ENCODE data around the gene TPP1. TPM values are rescaled to one million over a fixed set of nuclear protein-coding genes. Genes with fewer than 3 reads are reported as not detected.
A peak's percentile ranks its signal among the peaks of the same experiment; 100 is the strongest.

The TPP1 gene
- polyA plus RNA-seq, 3 donors = 218 to 359 (median 271) TPM

DNA sequence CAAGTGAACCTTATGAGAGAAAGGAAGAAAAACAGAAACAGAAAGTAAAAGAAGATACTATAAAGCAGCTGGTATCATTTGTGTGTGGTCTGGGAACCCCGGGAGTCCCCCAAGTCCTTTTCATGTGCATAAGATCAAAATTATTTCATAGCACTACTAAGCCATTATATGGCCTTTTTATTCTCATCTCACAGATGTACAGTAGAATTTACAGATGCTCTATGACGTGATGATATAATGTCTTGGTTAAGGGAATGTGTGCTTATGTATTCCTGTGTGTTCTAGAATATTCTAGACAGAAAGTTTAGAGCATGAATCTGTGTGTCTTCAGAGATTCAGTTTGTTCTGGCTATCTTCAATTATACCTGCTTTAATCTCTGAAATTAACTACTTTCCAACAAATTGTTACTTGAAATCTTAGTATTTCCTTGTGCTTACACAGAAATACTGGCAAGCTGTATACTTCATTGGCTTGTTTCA, 8.6 kb upstream of the TPP1 start:
- Mint-ChIP-seq H3K4me3 (peak overlapping the region in 1 of 2 donors; percentile 39), H3K27me3 (ENCODE audit: low read depth in 3 of 3) (peaks cover 0 to 2% (median 0%) of the 10 kb centered on the region in 3 donors), H3K36me3 (no peaks in the 10 kb centered on the region), H3K4me1 (peaks cover 7% of the 10 kb centered on the region), H3K9me3 (peaks cover 0 to 9% (median 0%) of the 10 kb centered on the region in 7 donors), H3K27ac (no peak overlapping the region)
- WGBS (ENCODE audit: insufficient coverage) = no CpG with 5 or more reads among the region's 2 CpGs
- intact Hi-C loops (cut with micrococcal nuclease) = no loop called here
- no peak for DNase-seq
- no peak overlapping the region for H3K4me3 ChIP-seq (replicated peaks in 1 of 3; ENCODE audit: low read depth in 2 of 3, low read length in 3 of 3)
- H3K79me2 ChIP-seq (ENCODE audit: insufficient read depth, low read length) = no peaks in the 10 kb centered on the region
- H3K36me3 ChIP-seq (replicated peaks in 1 of 2; ENCODE audit: control insufficient read depth in 1 of 2, insufficient read depth in 2 of 2, low read length in 2 of 2) = no peaks in the 10 kb centered on the region
- peaks cover 6 to 9% of the 10 kb centered on the region in 2 donors for H3K4me1 ChIP-seq (ENCODE audit: control insufficient read depth in 1 of 2, insufficient read depth in 2 of 2, low read length in 2 of 2)
- no peak overlapping the region for H3K4me2 ChIP-seq (replicated peaks; ENCODE audit: extremely low read depth, low read length, poor library complexity, severe bottlenecking)
- no peak for TF ChIP-seq CTCF (IDR thresholded peaks at IDR 0.05)
- no peaks in the 10 kb centered on the region for H3K27me3 ChIP-seq (ENCODE audit: control insufficient read depth in 2 of 2, insufficient read depth in 2 of 2, low read length in 2 of 2)
- H2AFZ ChIP-seq (ENCODE audit: insufficient read depth, low read depth, low read length, poor library complexity, severe bottlenecking) = no peak overlapping the region
- H3K27ac ChIP-seq (ENCODE audit: low read depth in 1 of 2, low read length in 2 of 2) = no peak overlapping the region
- no peaks in the 10 kb centered on the region for H3K9me3 ChIP-seq (replicated peaks in 1 of 2; ENCODE audit: control insufficient read depth in 1 of 2, insufficient read depth in 1 of 2, low read length in 2 of 2)
- H4K20me1 ChIP-seq (ENCODE audit: insufficient read depth, low read length) = no peaks in the 10 kb centered on the region
- no peak overlapping the region for H3K9ac ChIP-seq (ENCODE audit: insufficient read depth, low read length, poor library complexity, severe bottlenecking)

DNA sequence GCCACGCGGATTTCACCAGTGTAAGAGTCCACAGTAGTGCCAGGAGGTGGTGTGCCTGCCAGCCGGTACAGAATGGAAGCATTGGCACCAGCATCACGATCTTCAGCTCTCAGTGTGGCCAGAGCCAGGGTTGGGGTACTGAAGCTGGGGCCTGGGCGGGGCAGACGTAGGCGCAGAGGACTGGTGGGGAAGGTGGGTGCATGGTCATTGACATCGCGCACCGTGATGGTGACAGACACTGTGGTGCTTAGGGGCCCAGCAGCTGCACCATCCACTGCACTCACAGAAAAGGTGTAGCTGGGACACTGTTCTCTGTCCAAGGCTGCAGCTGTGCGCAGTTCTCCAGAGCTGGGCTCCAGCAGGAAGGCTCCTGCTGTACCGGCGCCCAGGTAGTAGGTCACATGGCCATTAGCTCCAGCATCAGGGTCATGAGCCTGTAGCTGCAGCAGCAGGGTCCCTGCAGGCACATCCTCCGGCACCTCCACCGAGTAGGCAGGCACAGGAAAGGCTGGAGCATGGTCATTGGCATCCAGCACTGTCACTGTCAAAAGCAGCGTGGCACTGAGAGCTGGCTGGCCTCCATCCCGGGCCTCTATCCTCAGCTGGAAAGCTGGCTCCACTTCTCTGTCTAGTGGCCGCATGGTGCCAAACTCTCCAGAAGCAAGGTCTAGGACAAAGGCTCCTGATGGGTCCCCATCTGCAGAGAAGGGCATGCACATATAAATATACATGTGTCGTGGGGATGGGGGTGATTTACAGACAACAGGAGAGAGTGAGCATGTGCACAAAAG, 7.9 kb upstream of the TPP1 start:
- Mint-ChIP-seq H3K9me3 (peaks cover 0 to 9% (median 0%) of the 10 kb centered on the region in 7 donors), H3K27ac (no peak overlapping the region), H3K27me3 (ENCODE audit: low read depth in 3 of 3) (peaks cover 0 to 2% (median 0%) of the 10 kb centered on the region in 3 donors), H3K4me3 (peak overlapping the region in 1 of 2 donors; percentile 39), H3K4me1 (peaks cover 7% of the 10 kb centered on the region), H3K36me3 (no peaks in the 10 kb centered on the region)
- H3K4me2 ChIP-seq (replicated peaks; ENCODE audit: extremely low read depth, low read length, poor library complexity, severe bottlenecking) = no peak overlapping the region
- 89% methylated on average over 15 of the region's 19 CpGs for WGBS (ENCODE audit: insufficient coverage)
- peaks cover 6 to 9% of the 10 kb centered on the region in 2 donors for H3K4me1 ChIP-seq (ENCODE audit: control insufficient read depth in 1 of 2, insufficient read depth in 2 of 2, low read length in 2 of 2)
- no peak overlapping the region for H3K4me3 ChIP-seq (replicated peaks in 1 of 3; ENCODE audit: low read depth in 2 of 3, low read length in 3 of 3)
- no peak overlapping the region for H3K27ac ChIP-seq (ENCODE audit: low read depth in 1 of 2, low read length in 2 of 2)
- no peak overlapping the region for H2AFZ ChIP-seq (ENCODE audit: insufficient read depth, low read depth, low read length, poor library complexity, severe bottlenecking)
- H3K9me3 ChIP-seq (replicated peaks in 1 of 2; ENCODE audit: control insufficient read depth in 1 of 2, insufficient read depth in 1 of 2, low read length in 2 of 2) = no peaks in the 10 kb centered on the region
- no peaks in the 10 kb centered on the region for H3K79me2 ChIP-seq (ENCODE audit: insufficient read depth, low read length)
- DNase-seq = no peak
- H3K27me3 ChIP-seq (ENCODE audit: control insufficient read depth in 2 of 2, insufficient read depth in 2 of 2, low read length in 2 of 2) = no peaks in the 10 kb centered on the region
- no peaks in the 10 kb centered on the region for H4K20me1 ChIP-seq (ENCODE audit: insufficient read depth, low read length)
- intact Hi-C loops (cut with micrococcal nuclease) = no loop called here
- TF ChIP-seq CTCF (IDR thresholded peaks at IDR 0.05) = no peak
- H3K9ac ChIP-seq (ENCODE audit: insufficient read depth, low read length, poor library complexity, severe bottlenecking) = no peak overlapping the region
- H3K36me3 ChIP-seq (replicated peaks in 1 of 2; ENCODE audit: control insufficient read depth in 1 of 2, insufficient read depth in 2 of 2, low read length in 2 of 2) = no peaks in the 10 kb centered on the region
